GM20000 (cell line): Measurements from ENCODE around the gene H1-8.

Experiments used
- DNase-seq: peaks from one replicate; pipeline ENCODE4 v3.0.0; 2012; ENCODE audit warnings: low spot score
- TF ChIP-seq, protein P1 (sequence below): IDR thresholded peaks from 2 replicates; pipeline ENCODE4 v1.5.1; 2012; ENCODE audit warnings: mild to moderate bottlenecking, control low read depth; ENCODE audit errors: extremely low read depth, missing control alignments

Gene H1-8

DNA sequence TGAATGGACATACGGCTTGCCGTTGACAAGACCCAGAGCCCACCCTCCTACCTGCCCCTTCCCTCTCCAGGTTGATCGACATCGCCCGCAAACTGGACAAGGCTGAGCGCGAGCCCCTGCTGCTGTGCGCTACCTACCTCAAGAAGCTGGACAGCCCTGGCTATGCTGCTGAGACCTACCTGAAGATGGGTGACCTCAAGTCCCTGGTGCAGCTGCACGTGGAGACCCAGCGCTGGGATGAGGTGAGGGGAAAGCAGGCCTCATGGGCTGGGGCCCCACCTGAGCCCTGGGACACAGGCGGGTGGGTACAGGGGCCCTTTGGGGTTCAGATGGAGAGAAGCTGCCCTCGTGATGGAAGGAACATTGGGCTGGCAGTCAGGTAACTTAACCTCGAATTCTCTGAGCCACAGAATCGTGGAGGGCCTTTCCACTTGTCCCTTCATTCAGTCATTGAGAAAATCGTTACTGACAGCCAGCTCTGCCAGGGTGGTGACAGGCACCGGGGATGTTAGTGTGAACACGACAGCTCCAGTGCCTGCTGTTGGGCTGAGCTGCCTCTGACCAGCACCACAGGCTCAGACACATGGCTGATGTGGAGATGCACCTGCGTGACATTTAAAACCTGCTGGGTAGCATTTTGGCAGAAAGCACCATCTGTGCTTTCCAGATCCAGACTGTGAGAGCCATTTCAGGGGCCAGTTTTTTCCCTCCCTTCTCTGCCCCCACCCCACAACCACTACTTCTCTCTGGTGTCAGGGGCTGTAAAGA is 40.1 kb upstream of the H1-8 start:
- TF ChIP-seq, protein P1, sequence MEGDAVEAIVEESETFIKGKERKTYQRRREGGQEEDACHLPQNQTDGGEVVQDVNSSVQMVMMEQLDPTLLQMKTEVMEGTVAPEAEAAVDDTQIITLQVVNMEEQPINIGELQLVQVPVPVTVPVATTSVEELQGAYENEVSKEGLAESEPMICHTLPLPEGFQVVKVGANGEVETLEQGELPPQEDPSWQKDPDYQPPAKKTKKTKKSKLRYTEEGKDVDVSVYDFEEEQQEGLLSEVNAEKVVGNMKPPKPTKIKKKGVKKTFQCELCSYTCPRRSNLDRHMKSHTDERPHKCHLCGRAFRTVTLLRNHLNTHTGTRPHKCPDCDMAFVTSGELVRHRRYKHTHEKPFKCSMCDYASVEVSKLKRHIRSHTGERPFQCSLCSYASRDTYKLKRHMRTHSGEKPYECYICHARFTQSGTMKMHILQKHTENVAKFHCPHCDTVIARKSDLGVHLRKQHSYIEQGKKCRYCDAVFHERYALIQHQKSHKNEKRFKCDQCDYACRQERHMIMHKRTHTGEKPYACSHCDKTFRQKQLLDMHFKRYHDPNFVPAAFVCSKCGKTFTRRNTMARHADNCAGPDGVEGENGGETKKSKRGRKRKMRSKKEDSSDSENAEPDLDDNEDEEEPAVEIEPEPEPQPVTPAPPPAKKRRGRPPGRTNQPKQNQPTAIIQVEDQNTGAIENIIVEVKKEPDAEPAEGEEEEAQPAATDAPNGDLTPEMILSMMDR = no peak
- no peak for DNase-seq

DNA sequence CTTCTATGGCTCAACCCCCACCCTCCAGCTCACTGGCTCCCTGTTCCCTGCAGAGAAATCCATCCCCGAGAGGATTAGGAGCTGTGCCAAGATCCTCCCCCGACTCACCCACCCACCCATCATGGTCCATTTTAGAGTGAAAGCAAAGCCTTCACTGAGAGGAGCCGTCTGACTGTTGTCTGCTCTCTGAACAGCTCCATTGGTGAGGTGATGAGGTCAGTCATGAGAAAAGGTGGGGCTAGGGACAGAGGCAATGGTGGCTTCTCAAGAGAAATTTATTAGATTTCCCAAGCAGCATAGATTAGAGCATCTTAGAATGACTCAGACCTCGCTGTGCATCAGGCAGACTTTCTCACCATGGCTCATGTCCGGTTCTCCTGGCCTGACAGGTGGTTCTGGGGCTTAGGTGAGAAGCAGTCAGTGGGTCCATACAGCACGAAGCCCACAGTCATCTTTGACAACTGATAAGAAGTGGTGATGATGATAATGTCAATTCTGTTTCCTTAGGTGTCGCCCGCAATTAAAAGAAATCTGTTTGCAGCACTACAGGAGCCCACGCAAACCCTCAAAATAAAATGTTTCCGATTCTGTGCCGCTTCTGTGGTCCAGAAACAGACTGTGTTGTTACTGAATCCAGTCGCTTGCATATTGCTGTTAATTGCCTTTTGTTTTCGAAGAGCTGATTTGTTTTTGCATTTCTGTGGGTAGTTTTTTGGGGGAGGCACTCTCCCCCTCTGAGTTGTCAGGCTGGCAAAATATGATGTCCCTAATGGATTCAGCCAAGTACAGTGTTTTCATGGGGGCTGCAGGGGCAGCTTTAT is 39.3 kb upstream of the H1-8 start:
- TF ChIP-seq, protein P1 = no peak
- no peak for DNase-seq

DNA sequence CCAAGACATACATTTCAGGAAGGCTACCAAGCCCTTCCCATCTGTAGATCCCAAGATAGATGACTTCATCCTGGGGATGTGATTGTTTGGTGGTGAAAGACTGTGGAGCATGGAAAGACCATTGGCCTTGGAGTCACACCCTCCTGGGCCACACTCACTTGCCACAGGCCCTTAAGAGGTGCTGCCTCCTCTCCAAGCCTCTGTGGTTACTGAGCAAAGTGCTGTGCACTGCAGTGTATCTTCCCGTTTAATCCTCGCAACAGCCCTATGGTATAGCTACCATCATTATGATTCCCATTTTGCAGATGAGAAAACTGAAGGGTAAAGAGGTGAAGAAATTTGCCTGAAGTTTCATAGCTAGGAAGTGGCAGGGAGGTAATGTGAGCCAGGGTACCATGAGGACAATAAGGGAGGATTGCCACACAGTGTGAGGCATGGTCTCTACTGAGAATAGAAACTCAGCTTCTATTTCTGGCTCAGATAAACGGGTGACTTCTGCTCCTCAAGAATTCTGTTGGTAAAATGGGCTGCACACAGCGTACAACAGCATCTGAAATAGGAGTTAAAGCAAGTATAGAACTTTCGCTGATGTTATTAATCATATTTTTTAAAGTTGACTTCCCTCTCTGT is 38.4 kb upstream of the H1-8 start:
- TF ChIP-seq, protein P1 = no peak
- no peak for DNase-seq

DNA sequence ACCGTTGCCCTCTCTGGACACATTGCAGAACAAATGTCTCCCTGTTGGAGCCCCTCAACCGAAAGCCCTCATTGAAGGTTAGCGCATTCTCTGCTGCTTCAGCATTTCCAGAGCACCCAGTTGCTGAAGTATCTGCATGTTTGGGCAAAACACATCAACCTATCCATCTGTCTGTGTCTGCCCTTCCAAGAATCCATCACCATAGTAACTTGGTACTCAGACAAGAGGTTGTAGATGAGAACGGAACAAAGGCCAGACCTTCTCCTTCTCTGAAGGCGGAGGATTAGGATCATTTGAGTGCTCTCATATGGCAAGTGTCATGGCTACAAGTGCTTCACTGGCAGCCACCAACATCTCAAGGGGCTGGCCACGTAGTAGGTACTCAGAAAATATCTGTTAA is 37.6 kb upstream of the H1-8 start:
- TF ChIP-seq, protein P1 = no peak

DNA sequence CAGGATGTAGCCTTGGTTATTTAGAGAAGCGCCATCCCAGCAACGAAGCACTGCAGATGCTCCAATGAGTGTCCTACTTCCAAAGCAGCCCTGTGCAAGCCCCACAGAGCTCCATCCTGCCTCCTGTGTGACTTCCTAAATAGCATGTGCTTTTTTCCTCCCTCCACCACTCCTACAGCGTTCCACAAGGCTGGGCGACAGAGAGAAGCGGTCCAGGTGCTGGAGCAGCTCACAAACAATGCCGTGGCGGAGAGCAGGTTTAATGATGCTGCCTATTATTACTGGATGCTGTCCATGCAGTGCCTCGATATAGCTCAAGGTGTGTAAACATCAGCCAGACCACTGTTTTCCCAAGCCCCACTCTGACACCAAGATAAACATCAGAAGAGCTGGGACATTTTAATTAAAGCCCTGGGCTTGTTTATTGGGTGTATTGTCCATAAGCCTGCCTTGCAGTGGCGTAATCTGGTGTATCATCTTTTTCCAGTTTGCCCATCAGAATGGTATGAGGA is 36.7 kb upstream of the H1-8 start:
- DNase-seq = no peak
- TF ChIP-seq, protein P1 = no peak

More for the DNA sequence above, 37.6 kb upstream of the H1-8 start:
- DNase-seq = no peak

DNA sequence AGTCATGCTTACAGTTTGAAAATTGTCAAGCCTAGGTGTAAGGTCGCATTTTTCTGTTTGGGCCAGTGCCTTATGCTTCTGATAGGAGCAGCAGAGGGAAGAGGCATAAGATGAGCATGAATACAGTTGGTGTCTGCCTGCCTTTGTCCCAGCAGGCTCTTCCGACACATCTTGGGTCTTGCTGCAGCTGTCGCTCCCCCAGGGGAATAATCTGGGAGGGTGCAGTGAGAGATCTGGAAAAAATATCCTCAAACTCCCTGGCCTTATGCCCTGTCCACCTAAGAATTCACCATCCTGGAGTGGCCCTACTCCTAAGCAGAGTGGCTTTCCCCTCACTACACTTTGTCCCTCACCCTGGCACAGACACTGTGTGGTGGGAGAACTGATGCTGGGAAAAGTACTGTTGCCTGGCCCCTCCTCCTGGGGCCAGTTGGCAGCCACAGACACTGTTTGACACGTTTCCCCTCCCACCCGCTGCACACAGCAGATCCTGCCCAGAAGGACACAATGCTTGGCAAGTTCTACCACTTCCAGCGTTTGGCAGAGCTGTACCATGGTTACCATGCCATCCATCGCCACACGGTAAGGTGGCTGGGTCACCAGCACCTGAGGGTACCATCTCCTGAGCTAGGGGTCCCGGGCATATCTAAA is 35.7 kb upstream of the H1-8 start:
- DNase-seq = no peak
- TF ChIP-seq, protein P1 = no peak
